AG04449 (cell line): Measurements from ENCODE around the gene WDR27.

Experiments
- CTCF ChIA-PET: fragments of 350-600 bp; formaldehyde crosslinking; extraction: SDS; loops from one replicate; lab custom pipeline; 2021; ENCODE audit warnings: antibody characterized with exemption; lab: Yijun Ruan, JAX
- POLR2A ChIA-PET: fragments of 400-600, 350-600 bp; formaldehyde crosslinking; extraction: SDS; loops from one replicate; lab custom pipeline; 2020; ENCODE audit warnings: antibody characterized with exemption, inconsistent platforms; lab: Yijun Ruan, JAX
- DNase-seq: peaks from one replicate; pipeline ENCODE4 v3.0.0-alpha.2; 2010; ENCODE audit warnings: low read depth, low spot score
- H3K4me3 ChIP-seq: 2 replicates; pipeline ENCODE4 v1.5.1; 2011; ENCODE audit warnings: low read depth, mild to moderate bottlenecking, control low read depth, low read length
- CTCF ChIP-seq: IDR thresholded peaks from one replicate; pipeline ENCODE4 v1.5.1; 2011; ENCODE audit warnings: mild to moderate bottlenecking, moderate library complexity, low read length, control low read depth, inconsistent platforms; ENCODE audit not compliant: insufficient read depth; ENCODE audit errors: missing control alignments

Gene WDR27

GRCh38 chr6:169450097-169450496 is 251.7 kb downstream of the WDR27 start:
- CTCF ChIA-PET, result no interaction called here
- no peak for TF ChIP-seq CTCF
- no peak for DNase-seq
- H3K4me3 ChIP-seq, result no peak overlapping the region
- POLR2A ChIA-PET, result no interaction called here

- TF ChIP-seq CTCF, result no peak
- no peak for DNase-seq
- POLR2A ChIA-PET, result no interaction called here
- no peak overlapping the region for H3K4me3 ChIP-seq
- CTCF ChIA-PET, result no interaction called here
These were observed 252.6 kb downstream of the WDR27 start for GRCh38 chr6:169449221-169449620.

- POLR2A ChIA-PET, result no interaction called here
- CTCF ChIA-PET, result interaction anchor here (0.7 to 1.2 kb wide), 2 partner anchors 10 to 42 kb away, joined by 3 read pairs; no protein-coding TSS in a partner anchor
- TF ChIP-seq CTCF, result no peak
- DNase-seq, result no peak
- no peak overlapping the region for H3K4me3 ChIP-seq
These were observed 255.9 kb downstream of the WDR27 start for GRCh38 chr6:169445661-169446581.

GRCh38 chr6:169445227-169445626 is 256.6 kb downstream of the WDR27 start:
- DNase-seq, result no peak
- ChIA-PET CTCF (interaction anchor here (0.7 to 1.2 kb wide), 2 partner anchors 9 to 41 kb away, joined by 3 read pairs; no protein-coding TSS in a partner anchor), POLR2A (no interaction called here)
- TF ChIP-seq CTCF, result no peak
- no peak overlapping the region for H3K4me3 ChIP-seq

GRCh38 chr6:169441292-169441691 is 260.5 kb downstream of the WDR27 start:
- POLR2A ChIA-PET, result no interaction called here
- no peak for DNase-seq
- no peak overlapping the region for H3K4me3 ChIP-seq

More at GRCh38 chr6:169441292-169441691, 260.5 kb downstream of the WDR27 start:
- CTCF ChIA-PET, result no interaction called here
- TF ChIP-seq CTCF, result no peak
